Erythroblast (primary cell): Measurements from ENCODE around the gene OR6C4.
A peak's percentile ranks its signal among the peaks of the same experiment; 100 is the strongest.
"Not testable (repeated sequence)": the region's sequence is repeated elsewhere in the genome, so short reads cannot be mapped to it uniquely, and the experiment has no call there.

Experiments used
- DNase-seq, 2 experiments: peaks; one replicate each; lab custom pipeline; 2025; lab: John Stamatoyannopoulos, UW
- GATA1 ChIP-seq: IDR thresholded peaks from 2 replicates; pipeline ENCODE4 v1.6.1; 2011; ENCODE audit warnings: low read depth, mild to moderate bottlenecking, control low read depth, low read length, moderate library complexity
- POLR2A ChIP-seq: IDR thresholded peaks from 2 replicates; pipeline ENCODE4 v1.6.1; 2011; ENCODE audit warnings: mild to moderate bottlenecking, low read length

The OR6C4 gene

DNA sequence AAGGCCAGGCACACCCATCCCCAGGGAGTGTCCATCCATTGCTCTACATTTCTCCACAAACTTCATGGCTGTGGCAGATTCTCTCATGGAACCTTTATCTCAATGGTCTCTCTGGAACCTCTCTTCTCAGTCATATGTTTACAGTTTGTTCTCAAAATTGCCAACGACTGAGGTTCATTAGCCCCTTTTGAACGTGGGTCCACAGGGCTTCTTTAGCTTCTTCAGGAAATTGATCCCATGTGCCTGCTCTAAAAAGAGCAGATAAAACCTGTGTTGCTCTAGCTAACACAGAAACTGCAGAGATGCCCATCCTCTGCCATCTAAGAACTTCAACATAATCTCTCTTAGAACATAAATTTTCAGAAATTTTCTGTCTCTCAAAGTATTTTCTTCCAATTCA is at the start of gene OR6C4:
Gene OR6C4 (plus strand): TSS at position 301 of the 400 bp plus-strand sequence. CDS start 1,625 bp downstream, outside the sequence.
- no peak for TF ChIP-seq GATA1
- no peak for TF ChIP-seq POLR2A
- no peak for DNase-seq

DNA sequence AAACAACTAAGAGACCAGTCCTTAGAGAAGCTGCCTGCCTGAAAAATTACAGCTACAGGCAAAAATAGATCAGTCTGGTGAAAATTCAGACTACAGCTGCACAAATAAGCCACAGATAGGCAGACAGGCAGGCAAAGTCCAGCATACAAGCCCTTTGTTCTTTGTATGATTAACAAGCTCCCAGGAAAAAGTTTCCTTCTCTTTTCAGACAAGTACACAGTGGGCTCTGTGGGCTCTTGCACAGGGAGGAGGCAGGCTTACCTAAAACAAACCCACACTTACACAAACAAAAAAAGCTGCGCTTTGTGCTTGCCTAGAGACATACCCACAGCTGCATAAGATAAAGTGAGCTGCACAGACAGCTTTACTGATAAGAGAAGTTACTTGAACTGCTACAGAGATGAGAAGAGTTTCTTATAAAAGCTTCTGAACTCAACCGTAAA is 49.6 kb upstream of the OR6C4 start:
- TF ChIP-seq POLR2A (no peak), GATA1 (no peak)

DNA sequence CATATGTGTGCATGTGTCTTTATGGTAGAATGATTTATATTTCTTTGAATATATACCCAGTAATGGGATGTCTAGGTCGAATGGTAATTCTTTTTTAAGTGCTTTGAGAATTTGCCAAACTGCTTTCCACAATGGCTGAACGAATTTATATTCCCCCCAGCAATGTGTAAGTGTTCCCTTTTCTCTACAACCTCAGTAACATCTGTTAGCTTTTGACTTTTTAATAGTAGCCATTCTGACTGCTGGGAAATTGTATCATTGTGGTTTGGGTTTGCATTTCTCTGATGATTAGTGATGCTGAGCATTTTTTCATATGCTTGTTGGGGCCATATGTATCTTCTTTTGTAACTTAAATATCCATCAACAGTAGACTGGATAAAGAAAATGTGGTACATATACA is 47.8 kb upstream of the OR6C4 start:
- DNase-seq = no peak
- TF ChIP-seq POLR2A = no peak
- TF ChIP-seq GATA1 = no peak

More for the DNA sequence above, 49.6 kb upstream of the OR6C4 start:
- DNase-seq = peak; percentile 4 to 50

DNA sequence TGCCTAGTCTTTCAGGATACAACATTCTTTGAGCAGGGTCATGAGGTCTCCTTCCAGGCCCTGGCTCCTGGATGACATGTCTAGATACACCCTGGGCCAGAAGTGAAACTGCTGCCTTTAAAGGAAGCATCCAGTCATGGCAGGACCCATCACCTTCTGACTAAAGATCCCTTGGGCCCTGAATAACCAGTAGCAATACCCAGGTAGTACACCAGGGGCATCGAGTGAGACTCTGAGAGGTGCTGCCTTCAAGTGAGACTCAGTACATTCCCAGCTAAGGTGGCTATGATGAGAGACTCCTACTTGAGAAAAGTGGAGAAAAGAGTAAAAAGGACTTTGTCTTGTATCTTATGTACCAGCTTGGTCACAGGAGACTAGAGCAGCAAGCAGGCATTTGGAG is 33.7 kb upstream of the OR6C4 start:
- no peak for TF ChIP-seq POLR2A
- TF ChIP-seq GATA1 = no peak
- DNase-seq = no peak

GRCh38 chr12:55516391-55516790 is 33.0 kb upstream of the OR6C4 start:
- no peak for TF ChIP-seq POLR2A
- no peak for TF ChIP-seq GATA1
- DNase-seq = no peak

DNA sequence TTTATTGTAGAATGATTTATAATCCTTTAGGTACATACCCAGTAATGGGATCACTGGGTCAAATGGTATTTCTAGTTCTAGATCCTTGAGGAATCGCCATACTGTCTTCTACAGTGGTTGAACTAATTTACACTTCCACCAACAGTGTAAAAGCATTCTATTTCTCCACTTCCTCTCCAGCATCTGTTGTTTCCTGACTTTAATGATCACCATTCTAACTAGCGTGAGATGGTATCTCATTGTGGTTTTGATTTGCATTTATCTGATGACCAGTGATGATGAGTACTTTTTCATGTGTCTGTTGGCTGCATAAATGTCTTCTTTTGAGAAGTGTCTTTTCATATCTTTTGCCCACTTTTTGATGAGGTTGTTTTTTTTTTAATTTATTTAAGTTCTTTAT is 1.2 kb upstream of the OR6C4 start:
- not testable (repeated sequence) for DNase-seq

GRCh38 chr12:55548756-55549155 is 646 bp upstream of the OR6C4 start:
- TF ChIP-seq POLR2A = no peak
- TF ChIP-seq GATA1 = no peak
- no peak for DNase-seq

- TF ChIP-seq POLR2A (no peak), GATA1 (no peak)
- no peak for DNase-seq
Measured at GRCh38 chr12:55554296-55554695, 4.9 kb downstream of the OR6C4 start.

DNA sequence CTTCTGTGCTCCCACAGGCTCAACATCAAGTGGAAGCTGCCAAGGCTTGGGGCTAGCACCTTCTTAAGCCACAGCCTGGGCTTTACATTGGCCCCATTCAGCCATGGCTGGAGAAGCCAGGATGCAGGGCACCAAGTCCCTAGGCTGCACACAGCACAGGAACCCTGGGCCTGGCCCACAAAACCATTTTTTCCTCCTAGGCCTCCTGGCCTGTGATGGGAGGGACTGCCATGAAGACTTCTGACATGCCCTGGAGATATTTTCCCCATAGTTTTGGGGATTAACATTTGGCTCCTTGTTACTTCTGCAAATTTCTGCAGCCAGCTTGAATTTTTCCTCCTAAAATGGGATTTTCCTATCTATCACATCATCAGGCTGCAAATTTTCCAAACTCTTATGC is 20.7 kb downstream of the OR6C4 start:
- DNase-seq = not testable (repeated sequence)

DNA sequence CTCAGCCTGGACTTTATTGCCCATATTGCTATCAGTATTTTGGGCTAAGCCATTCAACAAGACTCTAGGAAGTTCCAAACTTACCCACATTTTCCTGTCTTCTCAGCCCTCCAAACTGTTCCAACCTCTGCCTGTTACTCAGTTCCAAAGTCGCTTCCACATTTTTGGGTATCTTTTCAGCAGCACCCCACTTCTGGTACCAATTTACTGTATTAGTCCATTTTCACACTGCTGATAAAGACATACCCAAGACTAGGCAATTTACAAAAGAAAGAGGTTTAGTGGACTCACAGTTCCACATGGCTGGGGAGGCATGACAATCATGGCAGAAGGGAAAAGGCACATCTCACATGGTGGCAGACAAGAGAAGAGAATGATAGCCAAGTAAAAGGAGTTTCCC is 21.3 kb downstream of the OR6C4 start:
- not testable (repeated sequence) for DNase-seq

DNA sequence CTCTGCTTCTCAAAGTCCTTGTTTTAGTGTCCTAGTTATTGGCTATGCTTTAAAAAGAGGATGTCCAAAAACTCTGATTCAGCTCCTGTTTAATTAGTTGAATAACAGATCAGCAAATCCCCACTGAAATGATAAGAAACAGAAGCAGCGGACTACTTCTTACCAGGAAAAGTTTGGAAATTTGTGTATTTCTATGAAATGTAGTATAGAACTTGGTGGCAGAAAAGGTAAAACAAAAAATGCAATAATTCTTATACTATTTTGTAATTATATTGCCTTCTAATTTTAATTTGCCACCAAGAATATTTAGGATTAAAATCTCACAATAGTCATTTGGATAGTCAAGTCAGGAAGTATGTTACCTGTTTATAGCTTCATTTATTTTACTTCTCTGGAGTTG is 22.8 kb downstream of the OR6C4 start, which contains the start of gene OR2AP1:
Gene OR2AP1 (plus strand): TSS at position 301 of the 400 bp plus-strand sequence. CDS start 1,947 bp downstream, outside the sequence.
- TF ChIP-seq GATA1 (no peak), POLR2A (no peak)

GRCh38 chr12:55582066-55582465 is 32.7 kb downstream of the OR6C4 start:
- no peak for DNase-seq
- TF ChIP-seq POLR2A (no peak), GATA1 (no peak)

More for the DNA sequence above, 22.8 kb downstream of the OR6C4 start, which contains the start of gene OR2AP1:
- no peak for DNase-seq

DNA sequence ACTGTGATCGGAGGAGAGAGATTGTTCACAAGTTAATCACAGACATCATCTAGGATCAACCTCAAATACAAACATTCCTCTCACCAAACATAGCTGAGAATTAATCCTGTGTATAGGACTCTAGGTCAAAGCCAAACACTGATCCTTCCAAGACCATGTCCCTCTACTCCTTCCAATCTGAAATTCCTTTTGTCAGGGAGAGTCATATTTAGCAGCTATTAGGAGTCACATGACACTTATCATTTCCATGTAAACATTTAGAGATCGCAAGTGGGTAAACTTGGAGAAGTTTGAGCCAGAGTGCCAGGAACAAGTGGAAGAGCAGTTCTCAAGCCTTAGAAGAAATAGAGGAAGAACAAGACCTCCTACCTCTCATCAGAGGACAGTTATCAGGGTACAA is 36.4 kb downstream of the OR6C4 start:
- TF ChIP-seq GATA1 (no peak), POLR2A (no peak)
- no peak for DNase-seq

GRCh38 chr12:55590152-55590551 is 40.8 kb downstream of the OR6C4 start:
- DNase-seq = not testable (repeated sequence)
